MCF 10A (cell line): Measurements from ENCODE around the gene MLH3. TPM values are rescaled to one million over a fixed set of nuclear protein-coding genes. Genes with fewer than 3 reads are reported as not detected.

Experiments
- BruUV-seq: library from RNA; stranded (reverse); fragments of 400-500 nt; replicated peaks from 2 replicates; lab custom pipeline; 2021; lab: Mats Ljungman, UMichigan
- CTCF ChIA-PET: fragments of 300-600 bp; sonication (Branson Sonifier 250); formaldehyde crosslinking; extraction: SDS; loops from one replicate; lab custom pipeline; 2021; ENCODE audit warnings: antibody characterized with exemption, inconsistent platforms; lab: Yijun Ruan, JAX
- POLR2A ChIA-PET: fragments of 300-600, 350-650 bp; sonication (Branson Sonifier 250); formaldehyde crosslinking; extraction: SDS; loops from one replicate; lab custom pipeline; 2020; ENCODE audit warnings: antibody characterized with exemption, inconsistent platforms; lab: Yijun Ruan, JAX
- DNase-seq: peaks from one replicate; pipeline ENCODE4 v3.0.0-alpha.2; 2018; ENCODE audit not compliant: unreplicated experiment
- H3K27ac Mint-ChIP-seq: one replicate; pipeline ENCODE4 v1.8.0; 2022; ENCODE audit warnings: mild to moderate bottlenecking, low read depth, mixed read lengths; ENCODE audit not compliant: unreplicated experiment
- H3K27me3 Mint-ChIP-seq: one replicate; pipeline ENCODE4 v1.8.0; 2022; ENCODE audit warnings: mixed read lengths; ENCODE audit not compliant: insufficient read depth, unreplicated experiment
- H3K36me3 Mint-ChIP-seq: one replicate; pipeline ENCODE4 v1.8.0; 2022; ENCODE audit warnings: mild to moderate bottlenecking, moderate library complexity, mixed read lengths; ENCODE audit not compliant: insufficient read depth, unreplicated experiment
- H3K4me1 Mint-ChIP-seq: one replicate; pipeline ENCODE4 v1.8.0; 2022; ENCODE audit warnings: mixed read lengths; ENCODE audit not compliant: insufficient read depth, unreplicated experiment
- H3K4me3 Mint-ChIP-seq: one replicate; pipeline ENCODE4 v1.8.0; 2022; ENCODE audit warnings: mild to moderate bottlenecking, moderate library complexity, mixed read lengths; ENCODE audit not compliant: unreplicated experiment
- H3K9me3 Mint-ChIP-seq: one replicate; pipeline ENCODE4 v1.8.0; 2022; ENCODE audit warnings: mixed read lengths; ENCODE audit not compliant: unreplicated experiment
- intact Hi-C: fragments of 100-400 bp; cut with micrococcal nuclease; formaldehyde crosslinking; loops from 2 replicates; pipeline ENCODE4 v1.14.1; 2022
- total RNA-seq: library from RNA; stranded (reverse); gene quantifications from 2 replicates; pipeline ENCODE4 v1.2.3, GENCODE V29; 2022
- TF ChIP-seq, protein P1 (sequence below): fragments of 200-600 bp; IDR thresholded peaks from one replicate; pipeline ENCODE4 v1.8.0; 2022; ENCODE audit warnings: antibody characterized with exemption, mild to moderate bottlenecking; ENCODE audit not compliant: unreplicated experiment

The MLH3 gene
- total RNA-seq, 1 experiment from 2014 or later = 28.2 TPM

DNA sequence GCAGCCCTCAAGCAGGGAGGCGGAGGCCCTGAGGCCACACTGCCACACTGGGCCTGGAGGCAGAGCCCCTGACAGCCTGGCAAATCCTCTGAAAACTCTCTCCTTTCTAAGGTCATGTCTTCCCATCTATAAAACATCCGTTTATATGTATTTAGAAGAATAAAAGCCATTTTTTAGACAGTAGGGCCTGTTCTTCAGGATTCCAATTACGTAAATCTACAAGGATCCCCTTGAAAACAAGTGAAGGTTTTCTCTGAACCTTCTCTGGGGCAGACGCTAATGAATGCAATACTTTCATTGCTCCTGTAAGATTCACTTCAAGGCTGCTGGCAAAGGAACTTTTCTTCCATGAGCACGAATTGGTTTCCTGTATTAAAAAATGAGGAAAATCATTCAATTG, 35.8 kb downstream of the MLH3 start:
- POLR2A ChIA-PET = interaction anchor here (0.6 to 1.9 kb wide), 2 partner anchors 10 to 75 kb away, joined by 3 to 6 read pairs; no protein-coding TSS in a partner anchor
- intact Hi-C loops = no loop called here
- TF ChIP-seq, protein P1, sequence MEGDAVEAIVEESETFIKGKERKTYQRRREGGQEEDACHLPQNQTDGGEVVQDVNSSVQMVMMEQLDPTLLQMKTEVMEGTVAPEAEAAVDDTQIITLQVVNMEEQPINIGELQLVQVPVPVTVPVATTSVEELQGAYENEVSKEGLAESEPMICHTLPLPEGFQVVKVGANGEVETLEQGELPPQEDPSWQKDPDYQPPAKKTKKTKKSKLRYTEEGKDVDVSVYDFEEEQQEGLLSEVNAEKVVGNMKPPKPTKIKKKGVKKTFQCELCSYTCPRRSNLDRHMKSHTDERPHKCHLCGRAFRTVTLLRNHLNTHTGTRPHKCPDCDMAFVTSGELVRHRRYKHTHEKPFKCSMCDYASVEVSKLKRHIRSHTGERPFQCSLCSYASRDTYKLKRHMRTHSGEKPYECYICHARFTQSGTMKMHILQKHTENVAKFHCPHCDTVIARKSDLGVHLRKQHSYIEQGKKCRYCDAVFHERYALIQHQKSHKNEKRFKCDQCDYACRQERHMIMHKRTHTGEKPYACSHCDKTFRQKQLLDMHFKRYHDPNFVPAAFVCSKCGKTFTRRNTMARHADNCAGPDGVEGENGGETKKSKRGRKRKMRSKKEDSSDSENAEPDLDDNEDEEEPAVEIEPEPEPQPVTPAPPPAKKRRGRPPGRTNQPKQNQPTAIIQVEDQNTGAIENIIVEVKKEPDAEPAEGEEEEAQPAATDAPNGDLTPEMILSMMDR = no peak
- DNase-seq = no peak
- Mint-ChIP-seq H3K36me3 (peaks cover 73% of the 10 kb centered on the region), H3K4me3 (no peak overlapping the region), H3K9me3 (no peaks in the 10 kb centered on the region), H3K27me3 (no peaks in the 10 kb centered on the region), H3K27ac (no peak overlapping the region), H3K4me1 (no peaks in the 10 kb centered on the region)
- CTCF ChIA-PET = interaction anchor here (2.5 kb wide), 1 partner anchor 73 kb away, joined by 11 read pairs; no protein-coding TSS in a partner anchor
- BruUV-seq = no TSS peak

DNA sequence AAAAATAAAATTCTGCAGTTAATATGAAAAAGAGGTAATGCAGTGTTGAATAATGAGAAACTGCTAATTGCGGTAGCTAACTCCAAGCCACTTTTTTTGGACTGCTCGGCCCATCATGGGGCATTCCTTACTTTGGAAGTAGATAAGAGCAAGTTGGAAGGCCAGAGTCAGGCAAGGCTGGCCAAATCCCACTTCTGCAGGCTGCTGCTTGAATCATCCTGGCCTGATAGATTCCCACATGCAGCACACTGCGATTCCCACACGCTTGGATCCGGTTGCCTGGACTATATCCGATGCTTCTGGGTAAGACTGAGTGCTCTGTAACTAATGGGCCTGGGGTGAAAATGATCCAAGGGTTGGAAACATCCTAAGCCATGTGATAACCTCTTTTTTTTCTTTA, 38.0 kb downstream of the MLH3 start:
- ChIA-PET CTCF (interaction anchor here (0.6 to 0.9 kb wide), 4 partner anchors 9 to 72 kb away, joined by 3 to 5 read pairs (median 3); no protein-coding TSS in a partner anchor), POLR2A (interaction anchor here (0.9 to 1.9 kb wide), 4 partner anchors 7 to 50 kb away, joined by 3 to 6 read pairs (median 4); partner anchors contain the start of genes ACYP1 and EIF2B2)
- no peak for DNase-seq
- no peaks in the 10 kb centered on the region for H3K9me3 Mint-ChIP-seq
- peak overlapping the region; percentile 44 for H3K27ac Mint-ChIP-seq
- no TSS peak for BruUV-seq
- H3K36me3 Mint-ChIP-seq = peaks cover 79% of the 10 kb centered on the region
- intact Hi-C loops = no loop called here
- no peaks in the 10 kb centered on the region for H3K27me3 Mint-ChIP-seq
- no peaks in the 10 kb centered on the region for H3K4me1 Mint-ChIP-seq
- TF ChIP-seq, protein P1 = no peak
- no peak overlapping the region for H3K4me3 Mint-ChIP-seq

DNA sequence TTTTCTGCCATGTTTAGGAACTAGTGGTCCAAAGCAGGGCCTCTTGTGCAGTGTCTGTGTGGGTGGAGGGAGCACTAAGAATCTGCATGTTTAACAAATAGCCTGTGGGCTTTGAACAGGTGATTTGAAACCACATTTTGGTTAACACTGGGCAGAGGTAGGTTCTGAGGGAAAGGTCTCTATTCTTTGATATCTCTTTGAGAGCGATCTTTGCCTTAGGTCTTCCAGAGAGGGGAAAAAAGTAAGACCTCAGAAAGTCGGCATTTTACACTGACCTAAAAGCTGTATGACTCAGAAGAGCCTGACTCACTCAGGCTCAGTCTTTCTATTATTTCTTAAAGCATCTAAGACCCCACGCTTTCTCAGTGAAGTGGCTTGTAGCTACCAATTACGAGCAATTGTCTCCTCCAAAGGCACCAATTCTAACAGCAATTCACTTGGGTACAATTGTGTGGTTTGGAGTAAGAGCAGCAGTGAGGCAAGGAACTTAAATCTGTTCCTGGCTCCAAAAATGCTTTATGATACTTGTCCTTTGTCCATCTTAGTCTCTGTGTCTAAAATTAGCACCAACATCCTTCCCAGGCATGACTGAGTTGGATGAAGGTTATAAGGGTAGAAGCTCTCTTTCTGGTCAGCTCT, 39.8 kb downstream of the MLH3 start:
- H3K27me3 Mint-ChIP-seq = no peaks in the 10 kb centered on the region
- peaks cover 81% of the 10 kb centered on the region for H3K36me3 Mint-ChIP-seq
- ChIA-PET POLR2A (interaction anchor here (0.6 to 0.7 kb wide), 3 partner anchors 11 to 104 kb away, joined by 3 read pairs; no protein-coding TSS in a partner anchor), CTCF (no interaction called here)
- no peaks in the 10 kb centered on the region for H3K4me1 Mint-ChIP-seq
- no TSS peak for BruUV-seq
- TF ChIP-seq, protein P1 = no peak
- H3K4me3 Mint-ChIP-seq = no peak overlapping the region
- H3K9me3 Mint-ChIP-seq = no peaks in the 10 kb centered on the region
- intact Hi-C loops = no loop called here
- no peak overlapping the region for H3K27ac Mint-ChIP-seq
- DNase-seq = peak; percentile 33

DNA sequence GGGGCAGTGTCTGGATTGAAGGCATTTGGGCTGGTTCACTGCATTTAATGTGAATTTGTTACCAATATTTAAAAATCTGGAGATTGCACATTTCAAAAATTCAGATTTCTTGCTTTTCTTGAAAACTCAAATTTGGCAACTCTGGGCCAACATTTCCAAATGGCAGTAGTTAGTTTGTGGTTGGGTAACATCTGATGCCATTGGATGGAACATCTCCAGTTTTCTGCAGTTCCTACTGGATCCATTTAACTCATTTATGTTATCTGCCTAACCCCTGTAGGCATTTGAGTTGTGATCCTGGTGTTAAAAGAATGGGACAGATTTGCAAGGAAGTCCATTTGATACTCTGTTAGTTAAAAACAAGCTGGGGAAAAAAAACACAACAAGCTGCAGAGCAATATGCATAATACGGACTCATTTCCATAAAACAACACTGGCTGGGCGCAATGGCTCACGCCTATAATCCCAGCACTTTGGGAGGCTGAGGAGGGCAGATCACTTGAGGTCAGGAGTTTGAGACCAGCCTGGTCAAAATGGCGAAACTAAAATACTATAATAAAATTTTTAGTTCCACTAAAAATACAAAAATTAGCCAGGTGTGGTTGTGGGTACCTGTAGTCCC, 40.7 kb downstream of the MLH3 start:
- BruUV-seq = no TSS peak
- POLR2A ChIA-PET = interaction anchor here (0.6 to 1.3 kb wide), 2 partner anchors 53 to 103 kb away, joined by 3 to 4 read pairs; partner anchors contain the start of gene ACYP1
- peaks cover 82% of the 10 kb centered on the region for H3K36me3 Mint-ChIP-seq
- no peak overlapping the region for H3K4me3 Mint-ChIP-seq
- no peaks in the 10 kb centered on the region for H3K4me1 Mint-ChIP-seq
- H3K27me3 Mint-ChIP-seq = no peaks in the 10 kb centered on the region
- TF ChIP-seq, protein P1 = no peak
- intact Hi-C loops = no loop called here
- no peaks in the 10 kb centered on the region for H3K9me3 Mint-ChIP-seq
- CTCF ChIA-PET = interaction anchor here (0.9 kb wide), 1 partner anchor 106 kb away, joined by 3 read pairs; no protein-coding TSS in a partner anchor
- H3K27ac Mint-ChIP-seq = no peak overlapping the region
- peak; percentile 15 for DNase-seq
